Thymus (tissue), 11 donors: Measurements from ENCODE around the gene BAIAP3. TPM values are rescaled to one million over a fixed set of nuclear protein-coding genes. Genes with fewer than 3 reads are reported as not detected.

Experiments used
- DNase-seq, 9 donors: peaks; one replicate each; pipeline ENCODE4 v3.0.0-alpha.2; 2013; ENCODE audit warnings: low spot score in 9 of 9, low read depth in 6 of 9, missing footprints in 1 of 9
- H3K27ac ChIP-seq, 2 donors: one replicate each; pipeline ENCODE4 v1.5.1; 2013; ENCODE audit warnings: control low read depth in 1 of 2, low read depth in 1 of 2, low read length in 1 of 2, mild to moderate bottlenecking in 1 of 2, moderate library complexity in 1 of 2
- H3K27me3 ChIP-seq, 2 donors: one replicate each; pipeline ENCODE4 v1.5.1; 2013; ENCODE audit warnings: low read length in 1 of 2; ENCODE audit not compliant: control insufficient read depth in 2 of 2, insufficient read depth in 1 of 2
- H3K36me3 ChIP-seq, 2 donors: one replicate each; pipeline ENCODE4 v1.5.1; 2013; ENCODE audit warnings: low read length in 1 of 2, mild to moderate bottlenecking in 1 of 2, moderate library complexity in 1 of 2; ENCODE audit not compliant: control insufficient read depth in 2 of 2, insufficient read depth in 2 of 2
- H3K4me1 ChIP-seq, 2 donors: one replicate each; pipeline ENCODE4 v1.5.1; 2013; ENCODE audit warnings: low read length in 2 of 2; ENCODE audit not compliant: control insufficient read depth in 2 of 2, insufficient read depth in 2 of 2
- H3K4me3 ChIP-seq, 2 donors: one replicate each; pipeline ENCODE4 v1.5.1; 2013; ENCODE audit warnings: low read length in 2 of 2, control low read depth in 1 of 2, mild to moderate bottlenecking in 1 of 2
- H3K9me3 ChIP-seq, 2 donors: one replicate each; pipeline ENCODE4 v1.5.1; 2013; ENCODE audit warnings: low read length in 1 of 2, mild to moderate bottlenecking in 1 of 2; ENCODE audit not compliant: control insufficient read depth in 2 of 2, insufficient read depth in 1 of 2
- WGBS: extraction: QIAGEN DNeasy Blood & Tissue Kit; methylation state at CpG from one replicate; pipeline ENCODE4 v1.1.7; 2013; 5-methylcytosine and 5-hydroxymethylcytosine counted together
- polyA plus RNA-seq: library from polyadenylated mRNA; stranded (reverse); fragments of 200-250 nt; gene quantifications from one replicate; pipeline ENCODE4 v1.2.3, GENCODE V29; 2013
- total RNA-seq: library from RNA; stranded (reverse); fragments of 120-200 nt; gene quantifications from one replicate; pipeline ENCODE4 v1.2.4, GENCODE V29; 2013
- donor health status: healthy.

Gene BAIAP3
- total and polyA plus RNA-seq, 2 donors = 0.52 to 5.4 TPM

- H3K4me3 ChIP-seq = no peak overlapping the region
- H3K27ac ChIP-seq = no peak overlapping the region
- 97% methylated on average over 29 of the region's 29 CpGs for WGBS
- no peaks in the 10 kb centered on the region for H3K4me1 ChIP-seq
- no peak for DNase-seq
- no peaks in the 10 kb centered on the region for H3K27me3 ChIP-seq
- no peaks in the 10 kb centered on the region for H3K9me3 ChIP-seq
- peaks cover 65 to 74% of the 10 kb centered on the region in 2 donors for H3K36me3 ChIP-seq
These were observed 32.7 kb downstream of the BAIAP3 start for GRCh38 chr16:1366060-1366711.

GRCh38 chr16:1366712-1367299 lies 33.4 kb downstream of the BAIAP3 start:
- no peaks in the 10 kb centered on the region for H3K4me1 ChIP-seq
- no peaks in the 10 kb centered on the region for H3K27me3 ChIP-seq
- H3K4me3 ChIP-seq = no peak overlapping the region
- H3K36me3 ChIP-seq = peaks cover 68 to 75% of the 10 kb centered on the region in 2 donors
- WGBS = 95% methylated on average over 24 of the region's 24 CpGs
- DNase-seq = no peak
- peak overlapping the region in 1 of 2 donors; percentile 12 for H3K27ac ChIP-seq
- H3K9me3 ChIP-seq = no peaks in the 10 kb centered on the region

GRCh38 chr16:1367486-1368174 lies 34.2 kb downstream of the BAIAP3 start:
- 96% methylated on average over 26 of the region's 27 CpGs for WGBS
- H3K36me3 ChIP-seq = peaks cover 60 to 68% of the 10 kb centered on the region in 2 donors
- no peaks in the 10 kb centered on the region for H3K27me3 ChIP-seq
- no peak for DNase-seq
- no peak overlapping the region for H3K27ac ChIP-seq
- no peak overlapping the region for H3K4me3 ChIP-seq
- no peaks in the 10 kb centered on the region for H3K9me3 ChIP-seq
- no peaks in the 10 kb centered on the region for H3K4me1 ChIP-seq

DNA sequence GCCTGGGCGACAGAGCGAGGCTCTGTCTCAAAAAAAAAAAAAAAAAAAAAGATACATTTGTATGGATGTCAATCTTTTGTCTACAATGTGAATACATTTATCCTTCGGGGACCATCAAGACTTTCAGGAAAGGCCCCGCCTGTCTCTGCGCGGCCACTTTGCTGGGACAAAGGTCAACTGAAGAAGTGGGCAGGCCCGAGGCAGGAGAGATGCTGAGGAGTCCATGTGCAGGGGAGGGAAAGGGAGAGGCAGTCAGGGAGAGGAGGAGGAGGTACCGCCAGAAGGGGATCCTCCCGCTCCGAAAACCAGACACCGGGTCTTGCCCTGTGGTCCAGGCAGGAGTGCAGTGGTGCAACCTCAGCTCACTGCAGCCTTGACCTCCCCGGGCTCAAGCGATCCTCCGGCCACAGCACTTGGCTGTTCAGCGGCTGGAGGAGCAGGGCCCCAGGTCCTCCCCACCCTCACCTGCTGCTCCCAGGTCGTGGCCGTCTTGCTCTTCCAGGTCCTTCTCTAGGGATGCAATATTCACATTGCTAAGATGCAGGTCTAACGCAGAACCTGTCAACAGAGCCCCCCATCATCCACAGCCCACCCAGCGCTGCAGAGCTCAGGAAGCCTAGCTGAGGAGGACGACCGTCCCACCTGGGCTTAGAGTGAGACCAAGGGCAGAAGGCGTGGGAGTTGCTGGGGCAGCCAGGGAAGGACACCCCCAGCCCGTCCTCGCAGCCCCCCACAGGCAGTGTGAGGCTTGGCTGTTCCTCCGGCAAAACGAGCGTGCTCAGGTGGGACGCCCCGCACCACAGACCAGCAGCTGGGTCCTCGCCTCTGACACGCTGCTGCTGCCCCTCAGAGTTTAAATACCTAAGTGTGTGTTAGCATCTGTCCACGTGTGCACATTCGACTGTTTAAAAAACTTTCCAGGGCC lies 37.9 kb downstream of the BAIAP3 start:
- no peaks in the 10 kb centered on the region for H3K27me3 ChIP-seq
- no peaks in the 10 kb centered on the region for H3K9me3 ChIP-seq
- no peaks in the 10 kb centered on the region for H3K4me1 ChIP-seq
- DNase-seq = no peak
- H3K27ac ChIP-seq = no peak overlapping the region
- 98% methylated on average over 33 of the region's 33 CpGs for WGBS
- H3K36me3 ChIP-seq = peaks cover 43 to 61% of the 10 kb centered on the region in 2 donors
- H3K4me3 ChIP-seq = no peak overlapping the region

DNA sequence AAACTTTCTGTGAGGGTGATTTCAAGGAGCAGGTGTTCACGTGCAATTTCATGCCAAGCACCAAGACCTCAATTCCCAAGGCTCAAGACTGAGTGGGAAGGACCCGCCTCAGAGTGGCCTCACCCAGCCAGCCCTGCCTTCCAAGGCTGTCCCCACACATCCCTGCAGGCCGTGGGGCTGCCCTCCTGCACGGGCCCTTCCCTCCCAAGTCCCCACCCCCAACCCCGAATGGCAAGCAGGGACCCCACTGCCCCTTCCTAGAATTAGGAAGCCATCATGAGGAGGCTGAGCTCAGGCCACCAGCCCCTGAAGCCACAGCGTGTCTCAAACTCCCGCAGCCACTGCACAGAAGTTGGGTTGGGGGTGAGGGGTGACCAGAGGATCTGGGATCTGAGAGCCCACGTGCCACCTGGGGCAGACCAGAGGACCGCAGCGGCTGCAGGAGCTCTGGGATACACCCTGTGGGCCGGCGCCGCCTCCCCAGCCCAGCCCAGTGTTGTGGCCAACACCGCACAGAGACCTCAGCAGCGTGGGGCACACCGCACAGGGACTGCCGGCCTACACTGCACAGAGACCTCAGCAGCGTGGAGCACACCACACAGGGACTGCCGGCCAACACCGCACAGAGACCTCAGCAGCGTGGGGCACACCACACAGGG lies 39.0 kb downstream of the BAIAP3 start:
- Histone ChIP-seq H3K4me1 (no peaks in the 10 kb centered on the region), H3K27me3 (no peaks in the 10 kb centered on the region), H3K27ac (no peak overlapping the region), H3K36me3 (peaks cover 34 to 61% of the 10 kb centered on the region in 2 donors), H3K4me3 (no peak overlapping the region), H3K9me3 (no peaks in the 10 kb centered on the region)
- over 99% methylated on average over 17 of the region's 21 CpGs for WGBS
- DNase-seq = no peak

DNA sequence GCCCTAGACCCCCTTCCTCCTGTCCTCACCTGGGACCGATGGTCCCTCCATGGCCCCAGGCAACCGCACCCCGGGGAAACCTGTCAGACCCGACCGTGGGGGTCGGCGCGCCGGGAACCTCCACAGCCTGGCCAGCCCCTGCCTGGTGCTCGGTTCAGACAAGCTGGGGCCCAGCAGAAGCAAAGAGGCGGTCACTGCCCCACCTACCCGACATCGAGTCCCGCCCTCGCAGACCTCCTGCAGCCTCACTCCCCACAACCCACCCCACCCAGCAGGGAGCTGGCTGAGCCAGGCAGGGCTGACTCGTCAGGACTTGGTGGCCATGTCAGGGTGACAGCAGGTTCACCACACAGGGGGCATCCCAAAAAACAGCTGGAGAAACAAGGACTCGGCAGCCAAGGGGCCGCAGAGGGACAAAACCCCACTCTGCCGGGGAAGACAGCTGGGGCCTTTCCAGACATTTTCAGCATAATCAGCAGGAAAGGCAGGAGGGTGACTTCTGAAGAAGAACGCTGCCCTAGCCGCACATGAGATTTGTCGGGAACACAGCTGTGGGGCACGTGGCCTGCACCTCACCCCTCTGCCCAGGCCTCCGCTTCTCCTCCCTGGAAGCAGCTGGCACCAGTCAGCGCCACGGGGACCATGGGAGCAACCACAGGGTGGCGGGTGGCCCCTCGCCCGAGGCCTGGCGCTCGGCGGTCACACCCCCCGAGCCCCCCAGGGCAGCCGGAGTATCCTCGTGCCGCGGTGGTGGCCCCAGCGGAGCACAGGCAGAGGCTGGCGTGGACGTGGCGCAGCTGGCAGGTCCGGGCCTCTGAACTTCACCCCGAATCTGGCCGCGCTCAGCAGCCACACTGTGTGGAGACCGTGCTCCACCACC lies 41.2 kb downstream of the BAIAP3 start:
- Histone ChIP-seq H3K36me3 (peaks cover 30 to 62% of the 10 kb centered on the region in 2 donors), H3K27ac (no peak overlapping the region), H3K27me3 (peaks cover under 1 to 9% of the 10 kb centered on the region in 2 donors), H3K9me3 (no peaks in the 10 kb centered on the region), H3K4me1 (peaks cover 7 to 10% of the 10 kb centered on the region in 2 donors), H3K4me3 (no peak overlapping the region)
- no peak for DNase-seq
- WGBS = 97% methylated on average over 46 of the region's 46 CpGs

DNA sequence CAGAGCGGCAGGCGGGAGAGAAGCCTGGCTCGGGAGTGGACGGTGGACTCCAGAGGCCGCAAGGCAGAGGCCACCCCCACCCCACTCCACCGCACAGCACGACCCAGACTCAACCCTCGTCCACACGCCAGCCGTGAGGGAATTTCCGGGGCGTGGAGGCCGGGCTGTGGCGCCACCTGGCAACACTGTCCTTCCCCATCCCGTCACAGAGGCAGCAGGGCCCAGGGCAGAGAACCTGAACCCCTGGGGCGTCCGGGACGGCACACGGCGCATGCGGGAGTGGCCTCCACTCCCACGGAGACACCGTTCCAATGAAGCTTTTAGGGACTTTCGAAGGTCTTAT lies 41.8 kb downstream of the BAIAP3 start:
- Histone ChIP-seq H3K4me3 (no peak overlapping the region), H3K27me3 (peaks cover 2 to 14% of the 10 kb centered on the region in 2 donors), H3K4me1 (peaks cover 11 to 14% of the 10 kb centered on the region in 2 donors), H3K27ac (no peak overlapping the region), H3K36me3 (peaks cover 25 to 56% of the 10 kb centered on the region in 2 donors), H3K9me3 (no peaks in the 10 kb centered on the region)
- 94% methylated on average over 24 of the region's 24 CpGs for WGBS
- DNase-seq = no peak
